ENCODE results near the gene ZNF431. TPM values are rescaled to one million over a fixed set of nuclear protein-coding genes. Genes with fewer than 3 reads are reported as not detected.

Gene ZNF431
- total RNA-seq, 1 donor: 4.0 TPM

GRCh38 chr19:21128901-21129698 lies 12.7 kb upstream of the ZNF431 start:
- Histone ChIP-seq H3K4me2 (ENCODE audit: insufficient read depth, low read length) (no peak overlapping the region), H3K36me3 (ENCODE audit: insufficient read depth, low read length) (no peaks in the 10 kb centered on the region), H2AFZ (ENCODE audit: low read length) (no peak overlapping the region), H3K4me1 (ENCODE audit: insufficient read depth, low read length) (no peaks in the 10 kb centered on the region), H3K27ac (ENCODE audit: low read depth, low read length) (no peak overlapping the region), H4K20me1 (ENCODE audit: insufficient read depth, low read length) (no peaks in the 10 kb centered on the region), H3K4me3 (ENCODE audit: insufficient read depth, low read length) (no peak overlapping the region), H3K79me2 (ENCODE audit: insufficient read depth, low read length) (no peaks in the 10 kb centered on the region), H3K9me3 (ENCODE audit: low read depth, low read length) (no peaks in the 10 kb centered on the region), H3K27me3 (ENCODE audit: insufficient read depth, low read length) (no peaks in the 10 kb centered on the region)
- DNase-seq (ENCODE audit: insufficient read length, low spot score, missing footprints): no peak
- no peak for TF ChIP-seq CTCF (IDR thresholded peaks at IDR 0.05; ENCODE audit: extremely low read depth, low read depth, low read length)

DNA sequence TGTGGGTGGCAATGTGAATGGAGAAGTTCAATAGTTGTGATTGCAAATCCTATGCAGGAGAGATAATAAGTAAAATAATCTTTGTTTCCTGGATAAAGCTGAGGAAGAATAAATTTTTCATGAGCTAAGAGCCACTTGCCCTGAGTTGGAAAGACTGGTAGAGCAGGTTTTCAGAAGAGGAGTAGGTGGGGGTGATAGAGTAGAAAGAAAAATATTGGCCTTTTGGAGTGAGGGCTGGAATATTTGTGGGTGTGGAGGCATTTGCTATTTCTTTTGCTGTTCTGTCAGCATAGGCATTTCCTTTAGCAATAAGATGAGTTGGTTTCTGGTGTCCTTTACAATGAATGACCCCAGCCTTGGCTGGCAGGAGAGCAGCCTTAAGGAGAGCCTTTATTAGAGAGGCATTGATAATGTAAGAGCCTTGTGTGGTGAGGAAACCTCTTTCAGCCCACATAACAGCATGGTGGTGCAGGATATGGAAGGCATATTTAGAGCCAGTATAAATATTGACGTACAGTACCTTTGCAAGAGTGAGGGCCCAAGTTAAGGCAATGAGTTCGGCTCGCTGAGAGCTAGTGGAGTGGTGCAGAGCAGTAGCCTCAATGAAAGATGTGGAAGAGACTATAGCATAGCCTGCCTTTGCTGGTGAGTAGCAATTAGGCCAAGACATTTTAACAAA lies 11.6 kb upstream of the ZNF431 start:
- H3K36me3 ChIP-seq (ENCODE audit: insufficient read depth, low read length): no peaks in the 10 kb centered on the region
- no peak for TF ChIP-seq CTCF (IDR thresholded peaks at IDR 0.05; ENCODE audit: extremely low read depth, low read depth, low read length)
- H3K79me2 ChIP-seq (ENCODE audit: insufficient read depth, low read length): no peaks in the 10 kb centered on the region
- DNase-seq (ENCODE audit: insufficient read length, low spot score, missing footprints): no peak
- H3K27me3 ChIP-seq (ENCODE audit: insufficient read depth, low read length): no peaks in the 10 kb centered on the region
- no peak overlapping the region for H3K4me2 ChIP-seq (ENCODE audit: insufficient read depth, low read length)
- no peak overlapping the region for H2AFZ ChIP-seq (ENCODE audit: low read length)
- H4K20me1 ChIP-seq (ENCODE audit: insufficient read depth, low read length): no peaks in the 10 kb centered on the region
- no peak overlapping the region for H3K27ac ChIP-seq (ENCODE audit: low read depth, low read length)
- H3K9me3 ChIP-seq (ENCODE audit: low read depth, low read length): no peaks in the 10 kb centered on the region
- no peaks in the 10 kb centered on the region for H3K4me1 ChIP-seq (ENCODE audit: insufficient read depth, low read length)
- no peak overlapping the region for H3K4me3 ChIP-seq (ENCODE audit: insufficient read depth, low read length)

DNA sequence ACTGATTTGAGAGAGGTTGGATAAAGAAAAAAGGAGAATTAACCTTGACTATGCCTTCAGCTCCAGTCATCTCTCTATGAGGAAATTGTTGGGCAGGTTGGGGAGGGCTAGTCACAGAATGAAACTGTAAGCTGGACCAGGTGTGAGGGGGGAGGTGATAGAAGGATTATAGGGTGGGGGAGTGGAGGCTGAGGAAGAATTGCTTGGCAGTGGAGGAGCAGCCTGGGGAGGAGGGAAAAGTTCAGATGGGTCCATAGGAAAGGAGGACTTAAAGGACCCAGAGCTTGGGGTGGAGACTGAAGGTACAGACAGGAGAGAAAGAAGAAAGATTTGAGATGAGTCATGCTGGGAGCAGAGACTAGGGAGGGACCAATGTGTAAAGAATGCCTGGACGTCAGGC lies 8.2 kb upstream of the ZNF431 start:
- Histone ChIP-seq H3K36me3 (ENCODE audit: insufficient read depth, low read length) (no peaks in the 10 kb centered on the region), H3K27ac (ENCODE audit: low read depth, low read length) (no peak overlapping the region), H4K20me1 (ENCODE audit: insufficient read depth, low read length) (no peaks in the 10 kb centered on the region), H2AFZ (ENCODE audit: low read length) (no peak overlapping the region), H3K79me2 (ENCODE audit: insufficient read depth, low read length) (no peaks in the 10 kb centered on the region), H3K4me3 (ENCODE audit: insufficient read depth, low read length) (no peak overlapping the region), H3K4me2 (ENCODE audit: insufficient read depth, low read length) (no peak overlapping the region), H3K27me3 (ENCODE audit: insufficient read depth, low read length) (no peaks in the 10 kb centered on the region), H3K4me1 (ENCODE audit: insufficient read depth, low read length) (no peaks in the 10 kb centered on the region), H3K9me3 (ENCODE audit: low read depth, low read length) (no peaks in the 10 kb centered on the region)
- DNase-seq (ENCODE audit: insufficient read length, low spot score, missing footprints): no peak
- no peak for TF ChIP-seq CTCF (IDR thresholded peaks at IDR 0.05; ENCODE audit: extremely low read depth, low read depth, low read length)

- Histone ChIP-seq H3K79me2 (ENCODE audit: insufficient read depth, low read length) (no peaks in the 10 kb centered on the region), H3K36me3 (ENCODE audit: insufficient read depth, low read length) (no peaks in the 10 kb centered on the region), H3K27ac (ENCODE audit: low read depth, low read length) (no peak overlapping the region), H4K20me1 (ENCODE audit: insufficient read depth, low read length) (no peaks in the 10 kb centered on the region), H3K4me2 (ENCODE audit: insufficient read depth, low read length) (no peak overlapping the region), H3K4me1 (ENCODE audit: insufficient read depth, low read length) (no peaks in the 10 kb centered on the region), H3K4me3 (ENCODE audit: insufficient read depth, low read length) (no peak overlapping the region), H2AFZ (ENCODE audit: low read length) (no peak overlapping the region), H3K27me3 (ENCODE audit: insufficient read depth, low read length) (no peaks in the 10 kb centered on the region), H3K9me3 (ENCODE audit: low read depth, low read length) (no peaks in the 10 kb centered on the region)
- no peak for TF ChIP-seq CTCF (IDR thresholded peaks at IDR 0.05; ENCODE audit: extremely low read depth, low read depth, low read length)
- DNase-seq (ENCODE audit: insufficient read length, low spot score, missing footprints): peak; percentile 10
Measured at GRCh38 chr19:21134934-21135366, 6.9 kb upstream of the ZNF431 start.

Measured in osteoblast (primary cell).